ENCODE results near the gene CARD16. TPM values are rescaled to one million over a fixed set of nuclear protein-coding genes. Genes with fewer than 3 reads are reported as not detected.

CARD16 gene
- total RNA-seq, 2 experiments from 2014 or later, result 72.5 to 83.7 TPM

- Mint-ChIP-seq H3K36me3 (no peaks in the 10 kb centered on the region), H3K9me3 (peaks cover 4% of the 10 kb centered on the region), H3K4me3 (no peak overlapping the region), H3K27me3 (no peaks in the 10 kb centered on the region), H3K4me1 (peaks cover 13% of the 10 kb centered on the region), H3K27ac (no peak overlapping the region)
- ATAC-seq (ENCODE audit: low read depth) (no peak), DNase-seq (no peak)
- POLR2A ChIA-PET, result no interaction called here
Observed at GRCh38 chr11:104999721-105000120, 45.4 kb downstream of the CARD16 start.

- H3K27me3 Mint-ChIP-seq, result no peaks in the 10 kb centered on the region
- no peak overlapping the region for H3K27ac Mint-ChIP-seq
- H3K4me3 Mint-ChIP-seq, result no peak overlapping the region
- no peaks in the 10 kb centered on the region for H3K36me3 Mint-ChIP-seq
- ATAC-seq (ENCODE audit: low read depth) (no peak), DNase-seq (no peak)
- peaks cover 4% of the 10 kb centered on the region for H3K9me3 Mint-ChIP-seq
- POLR2A ChIA-PET, result no interaction called here
- peaks cover 19% of the 10 kb centered on the region for H3K4me1 Mint-ChIP-seq
Observed at GRCh38 chr11:104997288-104997687, 47.8 kb downstream of the CARD16 start.

GRCh38 chr11:104995001-104995408, 50.1 kb downstream of the CARD16 start:
- Mint-ChIP-seq H3K27me3 (peaks cover 2% of the 10 kb centered on the region), H3K9me3 (peaks cover 4% of the 10 kb centered on the region), H3K27ac (no peak overlapping the region), H3K4me3 (no peak overlapping the region), H3K4me1 (peaks cover 12% of the 10 kb centered on the region), H3K36me3 (no peaks in the 10 kb centered on the region)
- POLR2A ChIA-PET, result no interaction called here
- DNase-seq (no peak), ATAC-seq (ENCODE audit: low read depth) (no peak)

DNA sequence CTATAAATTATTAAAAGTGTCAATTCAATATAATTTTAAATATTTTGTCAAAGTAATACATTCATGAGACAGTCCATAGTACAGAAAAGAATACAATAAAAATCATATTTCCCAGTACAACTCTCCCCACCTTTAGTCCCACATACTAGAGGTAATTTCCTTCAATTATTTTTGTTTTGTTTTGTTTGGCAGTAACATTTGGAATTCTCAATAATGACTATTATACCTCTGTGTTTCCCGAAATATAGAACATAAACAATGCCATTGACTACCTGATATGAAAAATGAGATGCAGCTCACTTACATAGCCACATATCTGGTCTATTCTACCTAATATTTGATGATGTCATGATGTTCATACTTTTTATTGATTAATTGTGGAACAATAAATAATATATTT, 52.4 kb downstream of the CARD16 start:
- ATAC-seq (ENCODE audit: low read depth) (no peak), DNase-seq (no peak)
- no peak overlapping the region for H3K4me3 Mint-ChIP-seq
- H3K36me3 Mint-ChIP-seq, result no peaks in the 10 kb centered on the region
- POLR2A ChIA-PET, result no interaction called here
- H3K4me1 Mint-ChIP-seq, result peaks cover 8% of the 10 kb centered on the region
- peaks cover 10% of the 10 kb centered on the region for H3K27me3 Mint-ChIP-seq
- no peak overlapping the region for H3K27ac Mint-ChIP-seq
- H3K9me3 Mint-ChIP-seq, result peaks cover 11% of the 10 kb centered on the region

DNA sequence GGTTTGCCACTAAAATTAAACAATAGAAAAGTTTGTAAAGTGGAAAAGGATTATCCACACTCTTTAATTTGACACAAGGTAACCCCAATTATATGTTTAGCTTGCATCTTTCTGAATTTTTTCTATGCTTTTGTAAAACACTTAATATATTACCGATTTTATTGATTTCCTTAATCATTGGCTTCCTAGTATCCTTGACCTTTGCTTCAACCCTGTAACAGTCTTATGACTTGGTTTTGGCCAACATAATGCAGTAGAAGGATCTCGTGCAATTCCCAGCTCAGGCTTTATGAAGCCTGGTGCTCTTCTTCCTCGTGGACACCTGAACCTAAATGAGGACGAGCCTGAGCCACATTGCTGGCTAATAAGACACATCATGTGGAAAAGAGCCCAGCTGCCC, 53.1 kb downstream of the CARD16 start:
- Mint-ChIP-seq H3K4me1 (peaks cover 8% of the 10 kb centered on the region), H3K9me3 (peaks cover 11% of the 10 kb centered on the region), H3K27ac (no peak overlapping the region), H3K36me3 (peaks cover 2% of the 10 kb centered on the region), H3K27me3 (peaks cover 10% of the 10 kb centered on the region), H3K4me3 (no peak overlapping the region)
- no peak for ATAC-seq (ENCODE audit: low read depth)
- DNase-seq, result no peak
- POLR2A ChIA-PET, result no interaction called here

Other genes starting within 250 kb of the CARD16 start
- not detected for gene CASP12, start 146.9 kb downstream of the CARD16 start, total RNA-seq
- 100 to 1,000 TPM; 111 to 115 TPM for gene CASP4, start 76.8 kb downstream of the CARD16 start, total RNA-seq
- gene CASP5, start 22.2 kb downstream of the CARD16 start, total RNA-seq, result not detected
- gene CASP1, start 10.2 kb downstream of the CARD16 start, total RNA-seq, result 10 to 100 TPM; 93.6 to 98.6 TPM
- not detected for gene CARD18, start 94.4 kb upstream of the CARD16 start, total RNA-seq

All from activated naive CD8-positive, alpha-beta T cell treated with anti-CD3 and anti-CD28 coated beads, Interleukin-2, amount 10 ng/mL, durations not matched to agents 7 days and 5 days (primary cell).